ENCODE results near the gene YTHDC2. TPM values are rescaled to one million over a fixed set of nuclear protein-coding genes. Genes with fewer than 3 reads are reported as not detected.
A peak's percentile ranks its signal among the peaks of the same experiment; 100 is the strongest.

The YTHDC2 gene
- total RNA-seq, 1 donor from 2014 or later, result 34.5 TPM

DNA sequence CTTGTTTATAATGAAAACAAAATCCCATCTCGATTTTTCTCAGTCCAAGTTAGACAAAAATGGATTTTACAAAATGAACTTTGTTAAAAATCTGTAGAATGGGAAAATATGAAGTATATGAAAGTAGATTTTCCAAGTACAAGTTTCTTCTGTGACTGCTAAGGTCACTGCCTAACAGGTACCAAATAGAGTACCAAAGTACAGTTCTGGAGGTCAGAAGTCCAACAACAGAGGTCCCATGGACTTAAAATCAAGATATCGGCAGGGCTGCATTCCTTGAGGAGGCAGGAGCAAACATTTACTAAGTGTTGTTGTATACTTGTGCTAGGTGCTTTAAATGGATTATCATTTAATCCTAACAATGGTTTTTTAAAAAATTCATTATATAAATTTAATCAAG is 5.9 kb downstream of the YTHDC2 start:
- no peak for DNase-seq (ENCODE audit: low read depth in 2 of 2)

DNA sequence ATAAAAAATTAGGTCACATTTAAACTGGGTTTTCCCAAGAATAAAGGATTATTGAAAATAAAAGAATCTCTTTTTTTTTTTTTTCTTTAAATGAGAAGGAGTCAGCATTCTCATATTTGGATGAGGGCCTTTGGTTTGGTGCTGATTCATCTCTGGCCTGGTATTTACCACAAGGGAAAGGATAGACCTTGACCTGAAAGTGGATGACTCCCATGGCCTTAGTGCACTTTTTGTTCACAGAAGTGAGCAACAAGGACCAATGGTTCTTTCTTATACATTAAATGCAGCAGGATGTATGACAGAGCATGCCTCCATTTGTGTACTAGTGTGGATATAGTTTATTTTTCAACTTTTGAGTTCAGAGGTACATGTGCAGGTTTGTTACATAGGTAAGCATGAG is 6.9 kb downstream of the YTHDC2 start:
- no peak for DNase-seq (ENCODE audit: low read depth in 2 of 2)

GRCh38 chr5:113520899-113521298 is 7.4 kb downstream of the YTHDC2 start:
- DNase-seq (ENCODE audit: low read depth in 2 of 2), result no peak

DNA sequence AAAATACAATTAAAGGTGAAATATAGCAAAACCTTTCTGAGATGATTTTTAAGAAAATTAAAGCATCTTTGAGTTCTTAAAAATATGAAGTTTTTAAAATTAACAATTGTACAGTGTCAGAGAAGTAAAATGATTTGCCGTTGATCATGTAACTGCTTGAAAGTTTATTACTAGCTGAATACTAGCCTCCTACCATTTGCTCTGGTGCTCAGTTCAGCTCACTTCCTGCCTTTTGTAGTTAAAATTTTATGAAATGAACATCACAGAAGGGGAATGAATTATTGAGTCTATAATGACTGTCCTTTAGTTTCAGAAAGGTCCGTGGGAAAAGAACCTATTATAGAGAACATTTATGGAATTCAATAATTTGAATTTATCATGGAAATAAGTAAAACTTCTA is 9.7 kb downstream of the YTHDC2 start:
- DNase-seq (ENCODE audit: low read depth in 2 of 2), result no peak

GRCh38 chr5:113524927-113525326 is 11.4 kb downstream of the YTHDC2 start:
- DNase-seq (ENCODE audit: low read depth in 2 of 2), result peak in 1 of 2 donors; percentile 38

GRCh38 chr5:113526421-113526820 is 12.9 kb downstream of the YTHDC2 start:
- peak in 1 of 2 donors; percentile 47 for DNase-seq (ENCODE audit: low read depth in 2 of 2)

- DNase-seq (ENCODE audit: low read depth in 2 of 2), result no peak
These were observed 14.3 kb downstream of the YTHDC2 start for GRCh38 chr5:113527746-113528145.

DNA sequence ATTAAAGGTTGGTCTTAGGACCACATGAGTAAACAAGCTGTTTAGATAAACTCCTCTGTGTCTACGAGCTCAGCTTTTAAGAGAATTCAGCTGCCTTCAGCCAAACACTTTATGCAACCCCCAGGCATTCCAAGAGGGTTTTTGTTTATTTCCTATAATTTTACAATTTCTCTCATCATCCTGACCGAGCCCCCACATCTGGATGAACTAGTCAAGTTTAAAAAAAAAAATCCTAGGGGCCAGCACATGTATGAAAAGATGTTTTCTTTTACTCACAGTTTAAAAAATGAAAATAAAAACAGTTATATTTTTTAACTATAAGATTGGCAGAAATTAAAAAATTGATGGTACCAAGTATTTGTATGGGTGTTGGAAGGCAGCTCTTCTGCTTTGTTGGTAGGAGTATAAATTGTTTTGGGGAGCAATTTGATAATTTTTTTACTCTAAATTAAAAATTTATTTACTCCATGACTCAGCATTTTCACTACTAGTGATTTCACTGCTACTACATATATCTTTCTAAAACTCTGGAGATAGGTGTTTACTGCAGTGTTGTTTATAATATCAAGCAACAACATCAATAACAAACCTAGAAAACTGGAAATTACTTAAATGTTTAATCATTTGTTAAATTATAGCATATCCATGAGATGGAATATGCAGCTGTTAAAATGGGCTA is 18.1 kb downstream of the YTHDC2 start:
- peak in 1 of 2 donors; percentile 19 for DNase-seq (ENCODE audit: low read depth in 2 of 2)

GRCh38 chr5:113538313-113538712 is 24.8 kb downstream of the YTHDC2 start:
- DNase-seq (ENCODE audit: low read depth in 2 of 2), result no peak

DNA sequence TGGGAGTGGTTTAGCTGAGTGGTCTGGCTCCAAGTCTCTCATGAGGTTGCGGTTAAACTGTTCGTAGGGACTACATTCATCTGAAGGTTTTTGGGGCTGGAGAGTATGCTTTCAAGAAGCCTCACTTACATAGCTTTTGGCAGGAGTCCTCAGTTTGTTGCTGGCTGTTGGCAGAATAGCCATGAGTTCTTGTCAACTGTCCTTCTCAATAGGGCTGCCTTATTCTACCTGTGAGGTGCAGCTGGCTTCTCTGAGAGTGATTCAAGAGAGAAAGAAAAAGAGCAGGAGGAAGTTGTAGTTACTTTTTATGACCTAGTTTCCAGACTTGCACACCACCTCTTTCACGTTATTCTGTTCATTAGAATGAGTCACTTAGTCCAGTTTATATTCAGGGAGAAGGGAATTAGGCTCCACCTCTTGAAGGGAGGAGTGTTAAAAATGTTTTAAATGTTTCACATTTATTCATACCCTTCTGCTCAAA is 33.2 kb downstream of the YTHDC2 start:
- peak in 1 of 2 donors; percentile 17 for DNase-seq (ENCODE audit: low read depth in 2 of 2)

DNA sequence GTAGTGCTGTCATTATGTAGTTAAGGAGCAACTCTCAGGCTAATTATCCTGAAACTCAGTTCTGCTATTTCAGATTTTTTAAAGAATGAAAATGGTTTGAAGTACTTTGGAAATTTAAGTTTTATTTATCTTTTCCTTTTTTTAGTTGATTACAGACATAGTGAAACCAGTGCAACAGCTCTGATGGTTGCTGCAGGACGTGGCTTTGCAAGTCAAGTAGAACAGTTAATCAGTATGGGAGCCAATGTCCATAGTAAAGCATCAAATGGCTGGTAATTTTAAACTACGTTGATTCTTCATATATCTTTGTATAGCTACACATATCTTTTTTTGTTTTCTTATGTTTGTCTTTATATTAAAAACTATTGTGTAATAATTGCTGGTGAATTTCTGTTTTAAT is 34.9 kb downstream of the YTHDC2 start:
- no peak for DNase-seq (ENCODE audit: low read depth in 2 of 2)

DNA sequence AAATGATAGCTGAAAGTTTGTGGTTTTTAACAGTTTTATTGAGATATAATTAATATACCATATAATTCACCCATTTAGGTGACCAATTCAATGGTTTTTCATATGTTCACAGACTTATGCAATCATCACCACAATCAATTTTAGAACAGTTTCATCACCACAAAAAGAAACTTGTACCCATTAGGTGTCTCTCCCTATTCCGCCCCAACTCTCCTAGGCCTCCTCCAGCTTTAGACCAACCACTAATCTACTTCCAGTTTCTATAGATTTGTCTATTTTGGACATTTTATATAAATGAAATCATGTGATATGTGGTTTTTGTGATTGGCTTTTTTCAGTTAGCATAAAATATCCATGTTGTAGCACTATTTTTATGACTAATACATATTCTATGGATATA is 38.6 kb downstream of the YTHDC2 start:
- no peak for DNase-seq (ENCODE audit: low read depth in 2 of 2)

DNA sequence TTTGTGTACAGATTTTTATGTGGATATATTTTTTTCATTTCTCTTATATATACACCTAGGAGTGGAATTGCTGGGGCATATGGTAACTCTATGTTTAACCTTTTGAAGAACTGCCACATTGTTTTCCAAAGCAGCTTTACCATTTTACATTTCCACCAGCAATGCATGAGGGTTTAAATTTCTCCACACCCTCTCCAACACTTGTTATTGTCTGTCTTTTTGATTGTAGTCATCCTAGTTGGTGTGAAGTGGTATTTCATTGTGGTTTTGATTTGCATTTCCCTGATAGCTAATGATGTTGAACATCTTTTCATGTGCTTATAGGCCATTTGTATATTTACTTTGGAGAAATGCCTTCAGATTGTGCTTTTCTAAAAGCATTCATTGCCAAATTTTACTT is 39.1 kb downstream of the YTHDC2 start:
- no peak for DNase-seq (ENCODE audit: low read depth in 2 of 2)

DNA sequence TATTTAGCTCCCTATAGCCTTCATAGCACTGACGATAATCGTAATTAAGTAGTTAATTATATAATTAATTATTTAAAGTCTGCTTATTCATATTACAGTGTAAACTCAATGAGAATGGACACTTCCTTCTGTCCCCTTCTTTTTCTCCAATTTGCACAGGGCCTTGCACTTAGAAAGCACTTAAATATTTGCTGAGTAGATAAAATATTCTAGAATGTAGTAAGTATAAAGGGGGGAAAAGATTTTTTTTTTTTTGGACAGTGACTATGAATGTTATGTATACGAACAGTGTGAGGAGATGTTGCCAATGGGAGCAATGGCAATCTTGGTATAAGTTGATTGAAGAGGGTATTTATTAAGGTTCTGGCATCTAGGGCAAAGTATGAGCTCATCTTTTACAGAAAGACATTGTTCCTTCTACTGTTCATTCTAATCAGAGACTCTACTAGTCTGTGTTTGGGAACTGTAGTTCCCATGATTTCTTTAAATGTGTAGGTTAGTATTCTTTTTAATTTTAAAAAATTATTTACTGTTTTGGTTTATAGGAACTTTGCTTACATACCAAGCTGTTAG is 49.4 kb downstream of the YTHDC2 start:
- no peak for DNase-seq (ENCODE audit: low read depth in 2 of 2)

DNA sequence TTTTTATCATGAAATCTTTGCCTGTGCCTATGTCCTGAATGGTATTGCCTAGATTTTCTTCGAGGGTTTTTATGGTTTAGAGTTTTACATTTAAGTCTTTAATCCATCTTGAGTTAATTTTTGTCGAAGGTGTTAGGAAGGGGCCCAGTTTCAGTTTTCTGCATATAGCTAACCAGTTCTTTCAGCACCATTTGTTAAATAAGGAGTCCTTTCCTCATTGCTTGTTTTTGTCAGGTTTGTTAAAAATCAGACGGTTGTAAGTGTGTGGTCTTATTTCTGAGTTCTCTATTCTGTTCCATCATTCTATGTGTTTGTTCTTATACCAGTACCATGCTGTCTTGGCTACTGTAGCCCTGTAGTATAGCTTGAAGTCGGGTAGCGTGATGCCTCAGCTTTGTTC is 55.9 kb downstream of the YTHDC2 start:
- DNase-seq (ENCODE audit: low read depth in 2 of 2), result no peak

DNA sequence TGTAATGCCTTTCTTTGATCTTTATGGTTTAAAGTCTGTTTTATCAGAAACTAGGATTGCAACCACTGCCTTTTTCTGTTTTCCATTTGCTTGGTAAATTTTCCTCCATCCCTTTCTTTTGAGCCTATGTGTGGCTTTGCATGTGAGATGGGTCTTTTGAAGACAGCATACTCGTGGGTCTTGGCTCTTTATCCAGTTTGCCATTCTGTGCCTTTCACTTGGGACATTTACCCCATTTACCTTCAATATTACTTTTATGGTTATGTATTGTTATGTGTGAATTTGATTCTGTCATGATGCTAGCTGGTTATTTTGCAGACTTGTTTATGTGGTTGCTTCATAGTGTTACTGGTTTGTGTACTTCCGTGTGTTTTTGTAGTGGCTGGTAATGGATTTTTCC is 59.2 kb downstream of the YTHDC2 start:
- DNase-seq (ENCODE audit: low read depth in 2 of 2), result no peak

DNA sequence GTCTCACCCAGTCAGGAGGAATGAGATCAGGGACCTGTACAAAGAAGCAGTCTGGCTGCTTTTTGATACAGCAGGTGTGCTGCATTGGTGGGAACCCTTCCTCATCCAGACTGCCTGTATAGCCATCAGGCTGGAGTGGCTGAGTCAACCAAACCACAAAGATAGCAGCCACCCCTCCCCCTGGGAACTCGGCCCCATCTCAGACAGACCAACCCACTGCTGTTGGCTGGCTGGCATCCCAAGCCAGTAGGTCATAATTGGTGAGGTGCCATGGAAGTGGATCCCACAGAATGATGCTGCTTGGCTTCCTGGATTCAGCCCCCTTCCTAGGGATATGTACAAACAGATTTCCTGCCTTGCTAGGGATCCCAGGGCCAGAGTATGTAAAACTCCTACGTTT is 60.9 kb downstream of the YTHDC2 start:
- DNase-seq (ENCODE audit: low read depth in 2 of 2), result peak in 1 of 2 donors; percentile 3

DNA sequence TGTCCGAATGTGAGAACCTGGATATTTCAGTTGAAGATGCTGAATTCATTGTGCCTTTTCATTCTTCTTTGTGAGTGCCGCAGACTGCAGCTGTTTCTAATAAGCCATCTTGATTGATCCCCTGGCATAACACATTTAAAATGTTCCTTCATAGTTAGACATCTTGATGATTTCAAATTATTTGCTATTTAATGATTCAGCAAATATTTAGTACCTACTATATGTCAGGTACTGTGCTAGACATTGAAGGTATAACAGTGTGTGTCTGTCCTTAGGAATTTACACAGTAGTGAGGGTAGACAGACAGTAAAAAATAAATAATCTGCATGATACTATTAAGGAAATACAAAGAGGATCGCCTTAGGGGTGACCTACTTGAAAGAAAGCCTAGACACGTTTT is 61.6 kb downstream of the YTHDC2 start:
- no peak for DNase-seq (ENCODE audit: low read depth in 2 of 2)

- peak in 1 of 2 donors; percentile 15 for DNase-seq (ENCODE audit: low read depth in 2 of 2)
These were observed 64.6 kb downstream of the YTHDC2 start for GRCh38 chr5:113578091-113578490.

- DNase-seq (ENCODE audit: low read depth in 2 of 2), result no peak
These were observed 67.9 kb downstream of the YTHDC2 start for GRCh38 chr5:113581388-113581787.

- DNase-seq (ENCODE audit: low read depth in 2 of 2), result no peak
These were observed 84.7 kb downstream of the YTHDC2 start for GRCh38 chr5:113598150-113598549.

GRCh38 chr5:113598926-113599325 is 85.4 kb downstream of the YTHDC2 start:
- DNase-seq (ENCODE audit: low read depth in 2 of 2), result no peak

DNA sequence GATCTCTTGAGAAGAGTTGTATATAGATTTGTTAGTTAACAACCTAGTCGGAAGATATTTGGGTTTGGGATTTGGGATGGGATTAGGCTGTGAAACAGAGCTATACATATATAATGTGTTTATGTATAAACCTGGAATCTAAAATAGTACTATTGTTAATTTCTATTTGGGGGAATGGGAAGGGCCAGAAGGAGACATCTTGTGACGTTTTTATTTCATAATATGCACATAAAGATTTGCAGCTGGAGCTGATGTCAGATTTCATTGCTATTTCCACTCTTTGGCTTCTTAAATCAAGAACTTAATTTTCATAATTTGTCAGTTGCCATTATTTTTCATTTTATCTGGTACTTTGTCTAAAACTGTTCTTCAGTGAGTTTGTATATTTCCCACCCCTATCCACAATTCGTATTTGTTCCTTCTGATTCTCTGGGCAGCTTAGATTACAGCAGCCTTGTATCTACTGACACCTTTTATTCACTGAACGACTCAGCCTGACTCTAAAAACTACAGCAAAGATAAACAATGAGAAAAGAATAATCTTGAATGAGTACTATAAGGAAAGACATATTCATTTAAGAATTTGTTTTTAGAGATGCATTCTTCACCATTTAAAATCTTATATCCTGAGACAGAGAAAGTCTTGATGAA is 86.9 kb downstream of the YTHDC2 start:
- no peak for DNase-seq (ENCODE audit: low read depth in 2 of 2)
